IgD-negative memory B cell (primary cell): ENCODE measurements around the gene KNG1. TPM values are rescaled to one million over a fixed set of nuclear protein-coding genes. Genes with fewer than 3 reads are reported as not detected.
"Not testable (repeated sequence)": the region's sequence is repeated elsewhere in the genome, so short reads cannot be mapped to it uniquely, and the experiment has no call there.

Experiments
- H3K27ac Mint-ChIP-seq, 3 donors: one replicate each; pipeline ENCODE4 v1.8.0; 2020 to 2022; ENCODE audit warnings: mild to moderate bottlenecking in 3 of 3, mixed read lengths in 3 of 3, moderate library complexity in 1 of 3
- H3K27me3 Mint-ChIP-seq: one replicate; pipeline ENCODE4 v1.8.0; 2021; ENCODE audit warnings: mixed read lengths
- H3K36me3 Mint-ChIP-seq: one replicate; pipeline ENCODE4 v1.8.0; 2020; ENCODE audit warnings: mild to moderate bottlenecking, mixed read lengths
- H3K4me1 Mint-ChIP-seq, 3 donors: one replicate each; pipeline ENCODE4 v1.8.0; 2020 to 2022; ENCODE audit warnings: mixed read lengths in 3 of 3, mild to moderate bottlenecking in 1 of 3
- H3K4me3 Mint-ChIP-seq, 4 donors: one replicate each; pipeline ENCODE4 v1.8.0; 2020 to 2022; ENCODE audit warnings: mild to moderate bottlenecking in 4 of 4, mixed read lengths in 4 of 4, moderate library complexity in 3 of 4
- H3K9me3 Mint-ChIP-seq, 3 donors: one replicate each; pipeline ENCODE4 v1.8.0; 2020 to 2021; ENCODE audit warnings: mixed read lengths in 3 of 3, mild to moderate bottlenecking in 1 of 3
- polyA plus RNA-seq: library from polyadenylated mRNA; unstranded; fragments of 300-500 nt; fragmentation: Illumina TruSeq; gene quantifications from one replicate; pipeline ENCODE4 v1.2.3, GENCODE V29; 2021

The KNG1 gene
- polyA plus RNA-seq, 1 donor from 2014 or later: not detected

DNA sequence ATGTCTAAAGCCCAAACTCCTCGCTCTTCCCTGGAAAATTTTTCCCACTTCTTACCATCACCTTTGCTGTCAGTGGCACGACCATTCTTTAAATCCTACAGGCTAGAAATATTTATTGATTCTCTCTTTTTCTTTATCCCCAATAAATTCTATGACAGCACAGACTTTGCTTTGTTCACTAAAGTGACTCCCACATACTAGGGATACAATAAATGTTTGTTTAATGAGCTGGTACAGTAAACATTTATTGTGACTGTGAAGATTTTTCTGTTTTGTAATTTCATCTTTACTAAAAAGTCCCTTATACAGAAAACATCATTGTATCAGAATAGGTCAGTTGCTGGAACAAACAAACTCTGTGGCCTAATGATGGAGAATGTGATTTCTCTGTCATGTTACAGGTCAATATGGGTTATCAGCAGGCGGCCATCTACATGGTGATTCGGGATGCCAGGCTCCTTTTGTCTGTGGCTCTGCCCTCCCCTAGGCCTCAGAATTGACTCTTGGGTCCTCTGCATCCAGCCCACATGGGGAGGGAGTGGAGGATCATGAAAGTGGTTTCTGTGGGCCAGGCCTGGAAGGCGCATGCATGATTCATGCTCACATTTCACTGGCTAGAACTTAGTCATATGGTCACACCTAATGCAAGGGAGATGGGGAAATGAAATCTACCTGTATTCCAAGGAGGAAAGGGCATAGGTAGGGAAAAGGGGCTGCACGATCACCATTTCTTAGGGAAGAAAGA lies 22.7 kb upstream of the KNG1 start:
- H3K4me1 Mint-ChIP-seq: no peaks in the 10 kb centered on the region
- H3K4me3 Mint-ChIP-seq: no peak overlapping the region
- no peak overlapping the region for H3K27ac Mint-ChIP-seq
- H3K36me3 Mint-ChIP-seq: peaks cover under 1% of the 10 kb centered on the region
- peaks cover 13% of the 10 kb centered on the region for H3K27me3 Mint-ChIP-seq
- no peaks in the 10 kb centered on the region for H3K9me3 Mint-ChIP-seq

DNA sequence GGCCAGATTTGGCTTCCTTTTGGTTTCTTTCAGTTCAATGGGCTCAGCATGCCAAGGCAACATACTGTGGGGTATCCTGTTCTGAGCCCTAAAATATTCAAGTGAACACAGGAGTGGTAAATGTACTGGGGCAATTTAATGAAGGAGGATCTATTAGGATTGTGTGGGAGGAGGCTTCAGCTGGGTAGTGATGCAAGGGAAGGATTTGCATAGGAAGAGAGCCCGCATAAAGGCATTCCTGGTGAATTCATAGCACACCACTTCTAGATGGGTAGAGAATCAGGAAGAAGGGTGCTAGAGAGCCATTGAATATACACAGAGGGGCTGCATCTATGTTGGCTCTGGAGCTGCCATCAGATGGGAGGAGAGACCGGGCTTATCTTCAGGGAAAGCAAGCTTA lies 20.6 kb upstream of the KNG1 start:
- Mint-ChIP-seq H3K27me3 (peaks cover 13% of the 10 kb centered on the region), H3K4me3 (no peak overlapping the region), H3K4me1 (no peaks in the 10 kb centered on the region), H3K36me3 (no peaks in the 10 kb centered on the region), H3K27ac (no peak overlapping the region), H3K9me3 (no peaks in the 10 kb centered on the region)

DNA sequence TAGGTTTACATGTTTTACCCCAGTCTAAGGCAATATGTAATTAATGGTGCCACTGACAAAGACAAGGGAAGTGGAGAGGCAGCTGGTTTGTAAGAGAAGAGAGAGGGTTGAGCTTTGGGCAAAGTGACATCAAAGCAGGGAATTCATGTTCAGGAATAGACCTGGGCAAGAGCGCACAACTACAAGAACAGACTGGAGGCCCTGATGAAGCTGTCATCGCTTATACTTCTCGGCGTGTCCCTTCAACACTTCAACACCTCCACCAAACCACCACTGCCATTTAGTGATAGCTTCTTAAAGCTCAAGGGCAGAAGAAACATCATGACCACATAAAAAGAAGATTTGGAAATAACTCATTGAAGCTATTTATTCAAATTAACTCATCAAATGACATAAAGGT lies 19.6 kb upstream of the KNG1 start:
- H3K4me1 Mint-ChIP-seq: no peaks in the 10 kb centered on the region
- H3K27me3 Mint-ChIP-seq: peaks cover 7% of the 10 kb centered on the region
- no peaks in the 10 kb centered on the region for H3K36me3 Mint-ChIP-seq
- no peak overlapping the region for H3K4me3 Mint-ChIP-seq
- no peak overlapping the region for H3K27ac Mint-ChIP-seq
- no peaks in the 10 kb centered on the region for H3K9me3 Mint-ChIP-seq

DNA sequence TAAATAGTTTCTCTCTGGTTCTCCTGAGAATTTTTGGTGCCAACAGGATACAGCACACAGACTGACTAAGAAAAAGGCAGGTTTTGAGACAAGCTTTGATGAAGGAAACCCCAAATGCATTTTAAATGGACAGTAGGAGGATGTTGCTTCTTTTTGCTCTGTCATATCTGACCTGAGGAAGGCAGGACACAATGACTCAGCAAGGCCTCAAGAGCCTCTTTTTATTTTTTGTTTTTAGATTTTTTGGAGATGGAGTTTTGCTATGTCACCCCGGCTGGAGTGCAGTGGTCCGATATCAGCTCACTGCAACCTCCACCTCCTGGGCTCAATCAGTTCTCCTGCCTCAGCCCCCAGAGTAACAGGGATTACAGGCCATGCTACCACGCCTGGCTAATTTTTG lies 16.9 kb upstream of the KNG1 start:
- H3K27me3 Mint-ChIP-seq: no peaks in the 10 kb centered on the region
- H3K9me3 Mint-ChIP-seq: no peaks in the 10 kb centered on the region
- peaks cover 0 to 6% (median 0%) of the 10 kb centered on the region in 3 donors for H3K4me1 Mint-ChIP-seq
- no peak overlapping the region for H3K27ac Mint-ChIP-seq
- no peak overlapping the region for H3K4me3 Mint-ChIP-seq
- H3K36me3 Mint-ChIP-seq: no peaks in the 10 kb centered on the region

DNA sequence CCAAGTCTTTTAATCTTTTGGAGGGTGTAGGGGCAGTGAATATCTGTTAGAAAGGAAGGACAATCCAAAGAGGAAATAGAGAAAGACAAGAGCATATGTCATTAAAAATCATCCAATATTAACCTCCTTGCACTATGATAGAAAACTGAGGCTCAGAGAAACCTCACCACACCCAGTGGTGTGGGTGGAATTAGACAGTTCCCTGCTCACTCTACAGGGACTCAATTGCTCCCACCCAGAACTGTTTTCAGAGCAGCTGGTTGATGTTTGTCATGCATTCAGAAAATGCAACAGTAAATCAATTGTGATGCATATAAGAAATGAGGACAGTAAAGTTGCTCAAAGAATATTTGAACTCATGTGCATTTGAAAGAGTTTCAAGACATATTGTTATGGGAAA lies 14.7 kb upstream of the KNG1 start:
- not testable (repeated sequence) for H3K27me3 Mint-ChIP-seq, H3K4me1 Mint-ChIP-seq, H3K27ac Mint-ChIP-seq, H3K4me3 Mint-ChIP-seq, H3K36me3 Mint-ChIP-seq, H3K9me3 Mint-ChIP-seq

DNA sequence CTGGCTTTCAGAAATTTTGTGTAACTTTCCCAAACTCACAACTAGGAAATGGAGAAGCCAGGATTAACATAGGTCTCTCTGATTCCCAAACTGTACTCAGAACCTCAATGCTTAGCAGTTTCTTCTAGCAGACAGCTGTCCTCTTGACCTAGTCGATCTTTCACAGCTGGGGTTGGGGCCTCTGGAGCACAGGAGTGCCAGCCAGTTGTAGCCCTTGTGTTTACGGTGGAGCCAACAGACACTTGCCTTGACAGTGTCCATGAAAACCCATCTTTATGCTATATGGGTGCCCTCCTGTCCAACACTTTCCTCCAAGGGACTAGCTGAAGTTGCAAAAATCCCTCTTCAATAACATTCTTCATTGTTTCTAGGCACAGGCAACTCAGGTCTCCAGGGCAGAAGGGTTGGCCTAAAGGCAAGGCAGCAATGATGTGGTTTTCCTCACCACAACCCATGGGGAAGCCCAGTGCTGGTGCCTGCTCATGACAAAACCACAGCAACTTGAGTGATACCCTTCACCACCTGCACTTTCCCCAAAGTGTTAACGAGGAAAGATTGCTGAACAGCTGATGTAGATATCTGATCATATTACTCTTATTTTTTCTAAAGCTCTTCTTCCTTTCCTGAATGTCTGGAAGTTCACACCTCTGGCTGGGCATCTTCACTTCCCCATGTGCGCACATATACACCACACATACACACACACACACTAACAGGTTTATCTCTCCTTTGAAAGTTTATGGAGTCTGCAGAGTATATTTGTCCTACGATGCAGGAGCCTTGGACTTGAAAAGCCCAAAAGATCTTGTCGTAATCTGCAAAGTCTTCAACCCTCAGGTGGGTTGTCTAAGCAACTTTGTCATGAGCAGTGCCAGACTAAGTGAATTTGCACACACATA lies 11.0 kb upstream of the KNG1 start:
- Mint-ChIP-seq H3K9me3 (no peaks in the 10 kb centered on the region), H3K36me3 (peaks cover 2% of the 10 kb centered on the region), H3K27ac (no peak overlapping the region), H3K27me3 (peaks cover 13% of the 10 kb centered on the region), H3K4me3 (no peak overlapping the region), H3K4me1 (peaks cover 0 to 9% (median 3%) of the 10 kb centered on the region in 3 donors)

DNA sequence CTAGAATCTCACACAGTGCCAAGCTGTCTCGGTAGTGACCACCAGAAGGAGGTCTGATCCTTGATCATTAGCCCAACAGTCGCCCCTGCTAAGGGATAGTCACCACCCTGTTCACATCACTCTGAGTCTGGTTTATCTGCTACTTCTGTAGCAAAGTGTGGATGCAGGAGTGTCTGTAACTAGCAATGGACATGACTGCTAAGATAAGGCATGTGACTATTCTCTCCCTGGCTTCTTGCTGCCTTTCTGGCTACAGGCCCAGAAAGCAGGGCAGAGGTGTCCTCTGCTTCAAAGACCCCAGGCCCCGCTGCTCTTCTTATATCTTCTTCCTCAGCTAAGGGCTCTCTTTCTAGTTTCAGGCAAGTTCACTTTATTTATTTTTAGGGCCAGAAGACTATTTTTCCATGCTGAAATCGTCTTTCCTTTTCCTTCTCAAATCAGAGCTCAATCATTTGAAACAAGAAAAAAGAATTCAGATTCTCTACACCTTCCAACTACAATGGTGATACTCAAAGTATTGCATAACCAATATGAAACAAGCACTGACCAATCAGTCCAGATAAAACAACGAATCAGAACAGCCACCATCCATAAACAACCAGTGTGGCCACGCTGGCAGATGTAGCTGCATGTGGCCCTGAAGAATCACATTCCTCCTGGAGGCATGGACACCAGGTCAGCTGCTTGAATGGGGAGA lies 8.0 kb upstream of the KNG1 start:
- Mint-ChIP-seq H3K4me3 (no peak overlapping the region), H3K27ac (peak overlapping the region in 1 of 3 donors; percentile 3), H3K36me3 (peaks cover 4% of the 10 kb centered on the region), H3K9me3 (peaks cover 0 to 2% (median 0%) of the 10 kb centered on the region in 3 donors), H3K27me3 (peaks cover 15% of the 10 kb centered on the region), H3K4me1 (peaks cover 0 to 9% (median 3%) of the 10 kb centered on the region in 3 donors)

DNA sequence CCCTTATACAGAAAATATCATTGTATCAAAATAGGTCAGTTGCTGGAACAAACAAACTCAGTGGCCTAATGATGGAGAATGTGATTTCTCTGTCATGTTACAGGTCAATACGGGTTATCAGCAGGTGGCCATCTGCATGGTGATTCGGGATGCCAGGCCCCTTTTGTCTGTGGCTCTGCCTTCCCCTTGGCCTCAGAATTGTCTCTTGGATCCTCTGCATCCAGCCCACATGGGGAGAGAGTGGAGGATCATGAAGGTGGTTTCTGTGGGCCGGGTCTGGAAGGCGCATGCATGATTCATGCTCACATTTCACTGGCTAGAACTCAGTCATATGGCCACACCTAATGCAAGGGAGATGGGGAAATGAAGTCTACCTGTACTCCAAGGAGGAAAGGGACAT lies 6.5 kb upstream of the KNG1 start:
- not testable (repeated sequence) for H3K4me3 Mint-ChIP-seq, H3K4me1 Mint-ChIP-seq, H3K36me3 Mint-ChIP-seq, H3K9me3 Mint-ChIP-seq, H3K27ac Mint-ChIP-seq
- H3K27me3 Mint-ChIP-seq: peaks cover 15% of the 10 kb centered on the region

DNA sequence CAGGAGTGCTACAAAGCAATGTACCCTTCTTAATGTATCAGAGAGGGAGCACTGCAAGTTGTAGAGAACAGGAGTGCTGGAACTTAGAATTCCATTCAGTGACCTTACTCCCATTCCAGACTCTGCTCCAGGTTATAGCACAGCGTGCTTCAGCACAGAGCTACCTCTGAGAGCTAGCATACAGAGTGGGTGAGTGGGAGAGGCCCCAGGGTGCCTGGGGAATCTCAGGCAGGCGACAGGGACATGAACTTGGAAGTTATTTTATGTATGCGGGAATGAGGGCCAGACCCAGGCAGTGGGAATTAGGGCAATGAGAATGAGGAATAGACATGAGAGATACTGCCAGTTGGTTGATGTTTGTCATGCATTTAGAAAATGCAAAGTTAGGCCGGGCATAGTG lies 3.7 kb upstream of the KNG1 start:
- Mint-ChIP-seq H3K4me3 (peak overlapping the region in 1 of 4 donors; percentile 63), H3K9me3 (peaks cover 0 to 2% (median 0%) of the 10 kb centered on the region in 3 donors), H3K36me3 (peaks cover 3% of the 10 kb centered on the region), H3K27me3 (peaks cover 2% of the 10 kb centered on the region), H3K27ac (peak overlapping the region in 1 of 3 donors; percentile 65), H3K4me1 (peaks cover 0 to 7% (median 2%) of the 10 kb centered on the region in 3 donors)

DNA sequence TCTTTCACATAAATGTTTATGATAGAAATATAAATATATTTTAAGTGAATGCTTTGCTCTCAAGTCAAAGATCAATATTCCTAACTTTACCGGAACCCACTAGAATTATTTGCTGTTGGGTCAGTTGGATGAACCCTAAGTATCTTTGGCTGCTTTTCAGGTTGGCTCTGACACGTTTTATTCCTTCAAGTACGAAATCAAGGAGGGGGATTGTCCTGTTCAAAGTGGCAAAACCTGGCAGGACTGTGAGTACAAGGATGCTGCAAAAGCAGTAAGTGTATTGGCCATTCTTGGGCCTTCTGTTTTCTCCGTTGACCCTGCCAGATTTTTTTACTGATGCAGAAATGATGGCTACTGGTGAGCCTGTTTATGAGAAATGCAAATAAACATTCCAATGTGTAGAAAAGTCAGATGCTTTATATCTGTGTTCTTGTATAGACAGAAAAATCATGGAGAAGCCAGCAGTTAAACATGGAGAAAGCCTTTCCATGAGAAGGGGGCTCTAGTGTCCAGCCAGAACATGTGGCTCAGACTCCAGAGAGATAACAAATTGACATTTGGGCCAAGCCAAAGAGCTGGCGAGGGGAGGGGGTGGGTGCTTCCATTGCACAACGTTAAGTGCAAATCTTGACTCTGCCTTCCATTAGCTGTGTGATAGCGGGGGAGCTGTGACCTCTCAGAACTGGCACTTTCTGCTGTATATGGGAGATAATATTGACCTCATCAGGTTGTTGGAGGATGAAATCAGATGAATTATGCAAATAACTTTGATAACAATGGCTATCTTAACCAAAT lies 3.0 kb downstream of the KNG1 start:
- Mint-ChIP-seq H3K9me3 (no peaks in the 10 kb centered on the region), H3K4me1 (no peaks in the 10 kb centered on the region), H3K27me3 (no peaks in the 10 kb centered on the region), H3K36me3 (no peaks in the 10 kb centered on the region), H3K4me3 (no peak overlapping the region), H3K27ac (peak overlapping the region in 1 of 3 donors; percentile 40)

DNA sequence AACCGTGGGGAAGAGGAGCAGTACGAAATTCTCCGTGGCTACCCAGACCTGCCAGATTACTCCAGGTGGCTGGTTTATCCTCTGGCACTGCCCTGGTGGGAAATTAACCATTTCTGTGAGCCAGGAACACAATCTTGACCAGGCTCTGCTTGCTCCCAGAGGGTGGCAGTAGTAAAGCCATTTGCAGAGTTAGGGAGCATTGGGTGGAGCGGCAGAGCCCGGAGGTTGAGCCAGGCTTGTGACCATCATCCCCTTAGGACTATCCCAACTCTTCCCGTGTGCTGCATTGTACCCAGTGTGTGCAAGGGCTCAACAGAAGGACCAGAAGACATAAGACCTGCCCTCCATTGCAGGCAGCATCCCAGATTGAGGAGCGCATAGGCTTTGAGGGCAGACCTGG lies 5.3 kb downstream of the KNG1 start:
- Mint-ChIP-seq H3K27me3 (no peaks in the 10 kb centered on the region), H3K4me1 (no peaks in the 10 kb centered on the region), H3K9me3 (no peaks in the 10 kb centered on the region), H3K4me3 (no peak overlapping the region), H3K36me3 (no peaks in the 10 kb centered on the region), H3K27ac (no peak overlapping the region)

DNA sequence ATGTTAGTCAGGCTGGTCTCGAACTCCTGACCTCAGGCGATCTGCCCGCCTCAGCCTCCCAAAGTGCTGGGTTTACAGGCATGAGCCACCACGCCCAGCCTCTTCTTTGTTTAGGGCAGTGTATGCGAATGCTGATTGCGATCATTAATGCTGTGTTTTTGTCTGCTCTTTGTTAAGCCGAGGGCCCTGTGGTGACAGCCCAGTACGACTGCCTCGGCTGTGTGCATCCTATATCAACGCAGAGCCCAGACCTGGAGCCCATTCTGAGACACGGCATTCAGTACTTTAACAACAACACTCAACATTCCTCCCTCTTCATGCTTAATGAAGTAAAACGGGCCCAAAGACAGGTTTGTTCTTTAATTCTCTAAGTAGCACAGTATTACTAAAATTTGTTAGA lies 7.8 kb downstream of the KNG1 start:
- no peaks in the 10 kb centered on the region for H3K9me3 Mint-ChIP-seq
- no peak overlapping the region for H3K4me3 Mint-ChIP-seq
- H3K36me3 Mint-ChIP-seq: no peaks in the 10 kb centered on the region
- no peaks in the 10 kb centered on the region for H3K4me1 Mint-ChIP-seq
- no peak overlapping the region for H3K27ac Mint-ChIP-seq
- H3K27me3 Mint-ChIP-seq: peaks cover 7% of the 10 kb centered on the region

DNA sequence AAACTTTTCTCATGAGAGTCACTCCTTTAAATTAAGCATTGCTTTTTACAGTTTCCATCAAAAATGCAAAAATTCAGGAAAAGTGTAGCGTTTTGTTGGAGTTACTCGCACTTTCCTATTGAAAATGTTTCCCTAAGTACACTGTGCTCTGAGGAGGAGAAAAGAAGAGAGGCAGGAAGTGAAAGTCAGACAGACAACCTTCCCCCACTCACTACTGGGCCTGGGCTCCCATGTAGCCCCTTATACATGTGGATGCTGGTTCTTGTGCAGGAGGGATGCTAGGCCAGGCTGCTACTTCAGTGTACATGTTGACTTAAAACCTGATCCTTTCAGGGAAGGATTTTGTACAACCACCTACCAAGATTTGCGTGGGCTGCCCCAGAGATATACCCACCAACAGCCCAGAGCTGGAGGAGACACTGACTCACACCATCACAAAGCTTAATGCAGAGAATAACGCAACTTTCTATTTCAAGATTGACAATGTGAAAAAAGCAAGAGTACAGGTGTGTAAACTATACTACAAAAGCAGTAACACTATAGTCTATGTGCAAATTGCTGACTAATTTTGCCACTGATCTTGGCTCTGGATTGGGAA lies 15.1 kb downstream of the KNG1 start:
- no peak overlapping the region for H3K4me3 Mint-ChIP-seq
- peaks cover 7% of the 10 kb centered on the region for H3K27me3 Mint-ChIP-seq
- no peaks in the 10 kb centered on the region for H3K4me1 Mint-ChIP-seq

DNA sequence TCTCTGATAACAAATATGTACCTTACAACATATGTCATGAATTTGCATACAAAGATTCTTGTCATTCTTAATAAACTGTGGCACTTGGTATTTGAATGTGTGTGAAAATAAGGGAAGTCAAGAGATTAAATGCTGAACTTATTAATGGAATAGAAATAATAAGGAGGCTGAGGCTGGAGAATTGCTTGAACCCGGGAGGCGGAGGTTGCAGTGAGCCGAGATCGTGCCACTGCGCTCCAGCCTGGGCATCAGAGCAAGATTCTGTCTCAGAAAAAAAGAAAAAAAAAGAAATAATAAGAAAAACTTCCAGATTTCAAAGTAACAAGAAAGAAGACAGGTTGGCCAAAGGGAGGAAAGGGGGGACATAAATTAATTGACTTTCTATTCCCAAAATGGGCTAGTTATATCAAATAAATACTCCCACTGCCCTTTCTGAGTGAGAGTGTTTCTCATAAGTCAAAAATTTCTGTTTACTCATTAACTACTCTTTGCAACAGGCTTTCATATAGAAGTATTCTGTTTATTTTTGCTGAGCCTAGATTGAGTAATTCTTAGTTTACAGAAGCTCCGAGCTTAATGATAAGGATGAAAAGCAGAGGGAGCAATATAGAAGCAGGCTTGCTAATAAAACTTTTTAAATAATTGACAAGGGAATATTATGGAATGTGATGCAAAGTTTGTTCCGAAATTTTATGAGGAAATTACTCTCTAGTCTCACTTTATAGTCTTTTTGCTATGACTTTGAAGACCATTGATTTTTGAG lies 25.6 kb downstream of the KNG1 start:
- Mint-ChIP-seq H3K9me3 (peaks cover 0 to 4% (median 0%) of the 10 kb centered on the region in 3 donors), H3K4me1 (peaks cover 0 to 3% (median 0%) of the 10 kb centered on the region in 3 donors), H3K36me3 (peaks cover 2% of the 10 kb centered on the region), H3K4me3 (no peak overlapping the region), H3K27me3 (no peaks in the 10 kb centered on the region), H3K27ac (no peak overlapping the region)

More for the DNA sequence above, 15.1 kb downstream of the KNG1 start:
- peaks cover 2% of the 10 kb centered on the region for H3K36me3 Mint-ChIP-seq
- H3K9me3 Mint-ChIP-seq: no peaks in the 10 kb centered on the region
- no peak overlapping the region for H3K27ac Mint-ChIP-seq
